Activated gamma-delta T cell (primary cell): ENCODE data around the gene LDB3.
"Not testable (repeated sequence)": the region's sequence is repeated elsewhere in the genome, so short reads cannot be mapped to it uniquely, and the experiment has no call there.

ENCODE experiments used
- DNase-seq: peaks from one replicate; lab custom pipeline; 2025; lab: John Stamatoyannopoulos, UW
- total RNA-seq, 2 donors: gene quantifications; one replicate each; lab custom pipeline; 2026; lab: John Stamatoyannopoulos, UW

Gene LDB3, protein sequence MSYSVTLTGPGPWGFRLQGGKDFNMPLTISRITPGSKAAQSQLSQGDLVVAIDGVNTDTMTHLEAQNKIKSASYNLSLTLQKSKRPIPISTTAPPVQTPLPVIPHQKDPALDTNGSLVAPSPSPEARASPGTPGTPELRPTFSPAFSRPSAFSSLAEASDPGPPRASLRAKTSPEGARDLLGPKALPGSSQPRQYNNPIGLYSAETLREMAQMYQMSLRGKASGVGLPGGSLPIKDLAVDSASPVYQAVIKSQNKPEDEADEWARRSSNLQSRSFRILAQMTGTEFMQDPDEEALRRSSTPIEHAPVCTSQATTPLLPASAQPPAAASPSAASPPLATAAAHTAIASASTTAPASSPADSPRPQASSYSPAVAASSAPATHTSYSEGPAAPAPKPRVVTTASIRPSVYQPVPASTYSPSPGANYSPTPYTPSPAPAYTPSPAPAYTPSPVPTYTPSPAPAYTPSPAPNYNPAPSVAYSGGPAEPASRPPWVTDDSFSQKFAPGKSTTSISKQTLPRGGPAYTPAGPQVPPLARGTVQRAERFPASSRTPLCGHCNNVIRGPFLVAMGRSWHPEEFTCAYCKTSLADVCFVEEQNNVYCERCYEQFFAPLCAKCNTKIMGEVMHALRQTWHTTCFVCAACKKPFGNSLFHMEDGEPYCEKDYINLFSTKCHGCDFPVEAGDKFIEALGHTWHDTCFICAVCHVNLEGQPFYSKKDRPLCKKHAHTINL
- 0.17 to 0.20 reads per million in 2 donors for total RNA-seq

GRCh38 chr10:86668297-86669165 is at the start of gene LDB3:
Gene LDB3, plus strand, starts transcription at chr10:86668511. Its CDS starts 181 bp downstream, at chr10:86668692.
- no peak for DNase-seq

DNA sequence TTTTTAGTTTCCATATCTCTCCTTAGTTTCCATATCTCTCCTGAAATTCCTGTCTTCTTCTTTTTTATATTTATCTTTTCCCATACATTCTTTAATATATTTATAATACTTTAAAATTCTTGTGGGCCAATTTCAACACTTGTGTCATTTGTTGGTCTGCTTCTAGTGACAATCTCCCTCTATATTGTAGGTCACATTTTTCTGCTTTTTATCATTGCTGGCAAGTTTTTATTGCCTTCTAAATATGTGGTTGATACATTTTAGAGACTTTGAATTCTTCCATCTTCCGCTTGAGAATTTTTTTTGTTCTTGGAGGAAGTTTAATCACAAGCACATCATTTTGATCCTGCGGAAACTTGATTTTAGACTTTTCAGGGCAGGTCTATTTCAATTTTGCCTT is 40.0 kb upstream of the LDB3 start:
- DNase-seq, result no peak

DNA sequence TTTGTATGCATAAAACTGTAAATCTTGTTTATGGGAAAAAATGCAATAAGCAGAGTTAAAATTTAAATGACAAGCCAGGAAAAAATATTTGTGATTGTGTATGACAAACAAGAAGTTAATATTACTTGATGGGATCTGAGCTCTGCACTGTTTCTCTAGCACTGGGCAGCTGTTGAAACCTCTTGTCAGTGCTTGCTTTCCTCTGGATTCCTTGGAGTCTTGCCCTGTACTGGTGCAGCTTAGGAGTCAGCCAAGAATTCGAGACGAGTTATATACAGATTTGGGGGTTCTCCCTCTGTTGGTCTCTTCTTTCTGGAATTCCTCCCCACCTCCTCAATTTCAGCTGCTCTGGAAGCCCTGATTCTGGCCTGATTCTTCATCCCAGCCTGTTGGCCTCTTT is 38.2 kb upstream of the LDB3 start:
- DNase-seq, result no peak

- DNase-seq, result no peak
These were observed 36.1 kb upstream of the LDB3 start for GRCh38 chr10:86632009-86632800.

DNA sequence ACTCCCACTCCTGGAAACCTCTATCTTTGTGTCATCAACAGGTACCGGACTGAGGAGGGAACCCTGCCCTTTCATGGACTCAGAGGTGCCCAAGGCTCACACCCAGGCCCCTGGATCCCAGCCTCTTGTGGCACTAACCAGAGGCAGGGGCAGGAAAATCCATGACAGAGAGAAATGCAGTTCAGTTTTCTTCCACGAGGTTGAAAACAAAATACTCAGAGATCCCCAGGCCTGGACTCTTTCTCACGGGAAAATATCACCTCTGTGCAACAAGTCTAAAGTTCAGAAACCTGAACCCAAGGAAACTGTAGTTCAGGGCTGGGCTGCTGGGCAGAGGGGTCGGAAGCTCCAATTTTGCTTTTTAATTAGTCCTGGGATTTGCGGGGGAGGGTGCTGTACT is 35.4 kb upstream of the LDB3 start:
- no peak for DNase-seq

DNA sequence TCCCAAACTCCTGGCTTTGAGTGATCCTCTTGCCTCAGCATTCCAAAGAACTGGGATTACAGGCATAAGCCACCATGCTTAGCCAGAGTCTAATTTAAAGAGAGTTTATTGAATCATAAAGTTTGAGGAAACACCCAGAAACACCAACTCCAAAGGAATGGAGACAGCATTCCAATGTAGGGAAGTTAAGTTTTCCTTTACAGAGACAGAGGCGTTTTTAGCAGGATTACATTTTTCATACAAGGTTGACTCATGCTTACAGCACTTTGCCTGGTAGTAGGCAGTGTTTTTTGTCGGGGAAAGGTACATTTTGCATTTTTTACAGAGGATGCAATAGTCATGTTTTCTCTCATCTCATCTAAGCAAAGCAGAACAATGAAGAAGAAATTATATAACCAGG is 32.9 kb upstream of the LDB3 start:
- no peak for DNase-seq

DNA sequence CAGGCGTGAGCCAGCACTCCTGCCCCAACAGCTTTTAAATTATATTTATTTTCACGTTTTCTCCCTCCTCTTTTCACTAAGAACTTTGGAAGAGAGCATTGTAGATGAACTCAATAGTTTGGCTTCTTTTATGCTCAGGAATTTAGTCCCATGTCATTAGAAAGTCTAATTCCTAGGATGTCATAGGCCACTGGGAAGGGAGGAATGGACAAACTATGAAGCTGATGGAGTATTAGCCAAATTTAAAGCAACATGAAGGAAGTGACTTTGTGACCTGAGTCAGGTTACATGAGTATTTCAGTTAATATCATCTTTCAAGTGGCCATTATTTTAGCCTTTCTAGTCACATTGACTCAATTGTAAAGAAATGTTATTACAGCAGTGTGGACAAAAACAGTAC is 32.0 kb upstream of the LDB3 start:
- DNase-seq, result no peak

DNA sequence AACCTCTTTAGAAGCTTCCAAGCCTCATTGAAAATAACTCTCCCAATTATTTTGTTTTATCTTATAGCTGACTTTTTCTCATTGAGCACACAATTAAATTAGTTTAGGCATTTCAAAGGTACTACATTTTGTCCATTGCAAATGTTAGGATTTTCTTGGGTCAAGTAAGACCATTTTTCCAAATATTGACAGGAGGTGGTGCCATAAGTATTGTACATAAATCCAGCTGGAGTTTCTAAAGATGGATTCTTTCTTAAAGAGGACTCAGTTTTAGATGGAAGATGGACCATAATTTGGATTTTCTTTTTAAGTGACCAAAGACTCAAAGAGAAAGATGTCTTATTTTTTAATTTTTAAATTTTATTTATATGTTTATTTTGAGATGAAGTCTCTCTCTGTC is 26.3 kb upstream of the LDB3 start:
- DNase-seq, result no peak

DNA sequence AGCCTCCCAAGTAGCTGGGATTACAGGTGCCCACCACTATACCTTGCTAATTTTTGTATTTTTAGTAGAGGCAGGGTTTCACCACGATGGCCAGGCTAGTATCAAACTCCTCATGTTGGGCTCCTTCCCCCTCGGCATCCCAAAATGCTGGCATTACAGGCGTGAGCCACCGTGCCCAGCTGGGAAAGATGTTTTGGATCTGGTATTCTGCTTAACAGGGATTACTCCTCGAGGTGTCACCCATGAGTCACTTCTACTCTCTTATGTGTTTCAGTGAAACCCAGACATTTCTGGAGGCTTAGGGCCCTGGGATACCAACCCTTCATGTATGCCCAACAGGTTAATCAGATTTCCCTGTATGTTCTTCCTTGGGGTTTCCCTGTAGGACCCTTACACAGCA is 25.8 kb upstream of the LDB3 start:
- DNase-seq, result no peak

DNA sequence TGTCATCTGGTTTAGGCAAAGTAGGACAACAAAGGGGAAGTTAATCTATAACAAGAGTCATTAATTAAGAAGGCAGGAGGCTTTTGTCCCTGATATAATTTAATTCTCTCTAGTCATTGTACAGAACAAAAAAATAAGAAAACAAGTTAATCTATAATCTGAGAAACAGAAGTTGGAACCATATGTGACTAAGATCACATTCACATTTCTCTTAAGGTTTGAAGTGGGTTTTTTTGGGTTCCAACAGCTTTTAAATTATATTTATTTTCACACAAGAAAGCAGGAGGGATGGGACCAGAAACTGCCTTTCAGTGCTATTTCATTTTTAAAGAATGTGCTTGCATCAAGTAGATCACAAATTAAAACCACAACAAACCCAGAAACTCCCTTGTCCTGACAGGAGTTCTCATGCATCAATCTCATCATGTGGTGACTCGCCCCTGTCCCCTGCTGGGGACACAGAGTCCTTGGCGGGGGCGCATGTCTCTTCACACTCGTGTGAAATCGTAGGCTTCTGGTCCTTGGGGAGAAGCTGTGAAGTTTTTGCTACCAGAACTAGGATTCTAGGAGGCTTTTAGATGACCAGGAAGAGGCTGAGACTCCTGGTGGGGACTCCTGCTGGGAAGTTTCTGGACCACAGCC is 24.0 kb upstream of the LDB3 start:
- no peak for DNase-seq

DNA sequence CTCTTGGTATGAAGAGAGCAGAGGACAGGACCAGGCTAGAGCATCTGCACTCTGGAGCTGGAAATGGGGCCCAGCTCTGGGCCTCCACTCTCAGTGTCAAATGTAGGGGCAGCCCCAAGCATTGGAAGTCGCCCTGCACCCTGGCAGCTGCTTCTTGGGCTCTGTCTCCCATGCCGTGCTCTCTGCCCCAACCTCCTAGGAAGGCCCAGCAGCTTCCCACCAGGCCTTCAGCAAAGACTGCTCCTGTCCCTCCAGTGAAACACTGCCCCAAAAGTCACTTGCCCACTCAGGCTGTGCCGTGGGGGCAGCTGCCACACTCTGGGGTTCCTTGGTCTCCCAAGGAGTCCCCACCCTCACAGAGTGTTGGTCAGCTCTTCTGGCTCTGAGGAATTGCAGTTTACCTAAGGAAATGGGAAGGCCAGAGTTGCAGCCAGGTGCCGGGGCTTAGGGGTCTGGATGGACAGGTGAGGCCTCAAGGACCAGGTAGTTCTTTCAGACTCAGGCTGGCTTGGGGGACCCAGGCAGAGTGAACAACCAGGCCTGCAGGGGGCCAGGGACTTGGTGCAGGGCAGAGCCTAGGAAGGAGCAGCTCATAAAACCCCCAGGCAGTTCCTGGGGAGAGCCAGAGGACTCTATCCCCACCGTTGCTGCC is 23.4 kb upstream of the LDB3 start:
- DNase-seq, result no peak

- not testable (repeated sequence) for DNase-seq
These were observed 22.6 kb upstream of the LDB3 start for GRCh38 chr10:86645621-86646165.

- no peak for DNase-seq
These were observed 21.8 kb upstream of the LDB3 start for GRCh38 chr10:86646532-86646931.

DNA sequence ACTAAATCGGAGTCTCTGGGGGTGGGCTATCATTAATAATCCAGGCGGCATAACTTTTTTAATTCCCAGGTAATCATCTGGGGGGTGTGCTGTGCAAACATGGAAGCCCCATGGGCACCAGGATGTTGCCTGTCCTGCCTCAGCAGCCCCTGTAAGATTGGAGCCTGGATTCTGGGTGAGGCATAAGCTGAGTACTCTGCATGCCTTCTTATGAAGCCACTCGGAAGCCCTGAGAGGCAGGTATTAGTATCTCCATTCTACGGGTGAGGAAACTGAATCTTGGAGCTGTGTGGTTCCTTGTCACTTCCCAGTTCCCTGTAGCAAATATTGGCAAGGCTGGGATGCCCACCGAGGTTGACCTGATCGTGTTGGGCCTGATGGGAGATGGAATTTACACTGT is 21.4 kb upstream of the LDB3 start:
- no peak for DNase-seq

- no peak for DNase-seq
These were observed 20.3 kb upstream of the LDB3 start for GRCh38 chr10:86647773-86648703.

- no peak for DNase-seq
These were observed 19.4 kb upstream of the LDB3 start for GRCh38 chr10:86648704-86649427.

- no peak for DNase-seq
These were observed 18.7 kb upstream of the LDB3 start for GRCh38 chr10:86649471-86650150.

DNA sequence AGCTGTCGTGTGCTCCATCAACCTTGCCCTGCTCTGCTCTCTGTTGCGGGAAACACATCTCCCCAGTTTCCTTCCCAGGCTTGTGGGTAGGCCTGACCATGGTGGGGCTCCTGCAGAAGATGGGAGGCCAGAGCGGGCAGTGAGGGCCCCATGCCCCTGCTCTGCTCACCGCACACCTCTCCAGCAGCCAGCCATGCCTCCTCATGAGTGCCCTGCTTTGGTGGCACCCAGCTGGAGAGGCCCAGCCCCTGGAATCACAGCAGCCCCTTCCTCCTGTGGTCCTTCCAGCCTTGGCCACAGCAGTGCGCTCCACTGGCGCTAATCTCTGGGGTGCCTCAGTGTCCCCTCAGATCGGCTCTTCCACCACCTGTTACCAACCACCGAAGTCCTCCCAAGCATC is 18.2 kb upstream of the LDB3 start:
- no peak for DNase-seq
